ENCODE results near the gene IRF1.

The IRF1 gene

GRCh38 chr5:132461569-132462070 is 29.0 kb downstream of the IRF1 start:
- no peak for DNase-seq (ENCODE audit: low read depth in 2 of 2)

GRCh38 chr5:132460846-132461568 is 29.6 kb downstream of the IRF1 start:
- DNase-seq (ENCODE audit: low read depth in 2 of 2) = no peak

- no peak for DNase-seq (ENCODE audit: low read depth in 2 of 2)
Measured at GRCh38 chr5:132459983-132460838, 30.4 kb downstream of the IRF1 start.

GRCh38 chr5:132459031-132459982 is 31.3 kb downstream of the IRF1 start:
- DNase-seq (ENCODE audit: low read depth in 2 of 2) = no peak

- DNase-seq (ENCODE audit: low read depth in 2 of 2) = no peak
Measured at GRCh38 chr5:132458651-132459030, 31.9 kb downstream of the IRF1 start.

- no peak for DNase-seq (ENCODE audit: low read depth in 2 of 2)
Measured at GRCh38 chr5:132458226-132458560, 32.4 kb downstream of the IRF1 start.

- DNase-seq (ENCODE audit: low read depth in 2 of 2) = no peak
Measured at GRCh38 chr5:132457371-132458225, 33.0 kb downstream of the IRF1 start.

- DNase-seq (ENCODE audit: low read depth in 2 of 2) = no peak
Measured at GRCh38 chr5:132456987-132457361, 33.6 kb downstream of the IRF1 start.

- peak in 1 of 2 donors; percentile 53 for DNase-seq (ENCODE audit: low read depth in 2 of 2)
Measured at GRCh38 chr5:132456296-132456986, 34.1 kb downstream of the IRF1 start.

GRCh38 chr5:132455614-132456115 is 34.9 kb downstream of the IRF1 start:
- DNase-seq (ENCODE audit: low read depth in 2 of 2) = no peak

GRCh38 chr5:132454361-132454760 is 36.2 kb downstream of the IRF1 start:
- DNase-seq (ENCODE audit: low read depth in 2 of 2) = no peak

- DNase-seq (ENCODE audit: low read depth in 2 of 2) = no peak
Measured at GRCh38 chr5:132451387-132451786, 39.2 kb downstream of the IRF1 start.

GRCh38 chr5:132449060-132449459 is 41.5 kb downstream of the IRF1 start:
- DNase-seq (ENCODE audit: low read depth in 2 of 2) = no peak

GRCh38 chr5:132447196-132447595 is 43.4 kb downstream of the IRF1 start:
- no peak for DNase-seq (ENCODE audit: low read depth in 2 of 2)

- no peak for DNase-seq (ENCODE audit: low read depth in 2 of 2)
Measured at GRCh38 chr5:132446621-132447020, 44.0 kb downstream of the IRF1 start.

GRCh38 chr5:132445930-132446329 is 44.6 kb downstream of the IRF1 start:
- no peak for DNase-seq (ENCODE audit: low read depth in 2 of 2)

GRCh38 chr5:132445640-132445923 is 45.0 kb downstream of the IRF1 start:
- no peak for DNase-seq (ENCODE audit: low read depth in 2 of 2)

GRCh38 chr5:132444841-132445639 is 45.5 kb downstream of the IRF1 start:
- DNase-seq (ENCODE audit: low read depth in 2 of 2) = no peak

GRCh38 chr5:132444061-132444460 is 46.5 kb downstream of the IRF1 start:
- no peak for DNase-seq (ENCODE audit: low read depth in 2 of 2)

Data from stimulated activated CD8-positive, alpha-beta memory T cell treated with anti-CD3 and anti-CD28 coated beads, Interleukin-15, amount 100 ng/mL, for 48 hours (primary cell).